Inflammatory macrophage (primary cell): ENCODE measurements around the gene PRRX1.

ENCODE experiments used
- DNase-seq, 2 donors: peaks; one replicate each; pipeline ENCODE4 v3.0.0-alpha.2; 2020 to 2022

PRRX1 gene

DNA sequence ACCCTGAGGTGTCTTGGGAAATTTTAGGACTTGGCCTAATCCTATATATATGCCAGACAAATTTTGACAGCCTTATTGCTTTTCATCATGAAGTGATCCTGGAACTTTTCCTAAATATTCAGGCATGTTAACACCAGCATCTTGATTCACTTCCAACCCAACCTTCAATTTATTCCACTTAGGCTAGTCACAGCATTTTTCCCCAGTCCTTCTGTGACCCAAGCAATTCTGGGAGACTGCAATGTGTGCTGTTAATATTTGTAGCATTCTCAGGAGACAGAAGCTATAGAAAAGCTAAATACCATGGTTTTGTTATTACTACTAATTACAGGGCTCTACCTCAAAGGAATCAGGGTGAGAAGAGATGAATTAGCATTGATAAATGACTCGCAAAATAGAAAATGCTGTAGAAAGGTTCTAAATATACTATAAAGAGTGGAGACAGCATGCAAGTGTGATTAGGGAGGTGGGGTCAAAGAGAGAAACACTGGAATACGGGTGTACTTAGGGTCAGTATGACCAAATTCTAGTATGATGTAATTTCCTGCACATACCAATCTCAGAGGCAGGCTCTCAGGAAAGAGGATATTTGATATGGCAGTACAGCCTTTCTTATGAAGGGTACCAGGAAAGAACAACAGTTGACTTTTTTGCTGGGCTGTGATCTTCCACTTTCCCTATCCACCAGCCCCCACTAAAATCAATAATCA, 29.1 kb downstream of the PRRX1 start:
- DNase-seq: no peak

GRCh38 chr1:170694172-170694926, 30.4 kb downstream of the PRRX1 start:
- DNase-seq: no peak

DNA sequence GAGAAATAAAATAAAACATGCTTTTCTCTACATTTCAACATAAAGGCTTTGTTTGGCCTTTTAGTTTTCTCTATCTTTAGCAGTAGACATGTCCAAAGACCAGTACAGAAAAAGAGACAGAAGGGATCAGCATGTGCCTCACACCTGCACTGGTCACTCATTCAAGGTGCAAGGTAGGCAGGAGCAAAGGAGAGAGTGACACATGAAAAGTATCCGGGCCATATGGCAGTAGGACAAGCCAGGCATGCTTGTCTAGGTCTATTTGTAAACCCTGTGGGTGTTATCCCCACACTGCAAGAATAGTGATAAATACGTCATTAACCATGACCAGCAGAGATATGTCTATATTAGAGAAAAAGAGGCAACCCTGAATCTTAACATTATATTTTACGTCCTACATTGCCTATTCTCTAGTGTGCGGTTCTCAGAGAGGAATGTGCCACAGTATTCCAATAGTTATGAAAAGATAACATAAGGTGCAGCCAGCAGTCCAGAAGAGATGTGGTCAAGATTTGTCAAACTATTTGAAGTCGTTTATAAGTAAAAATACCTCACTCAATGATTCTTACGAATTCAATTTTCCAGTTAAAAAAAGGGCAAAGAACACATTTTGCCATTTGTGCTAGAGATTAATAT, 32.1 kb downstream of the PRRX1 start:
- no peak for DNase-seq

DNA sequence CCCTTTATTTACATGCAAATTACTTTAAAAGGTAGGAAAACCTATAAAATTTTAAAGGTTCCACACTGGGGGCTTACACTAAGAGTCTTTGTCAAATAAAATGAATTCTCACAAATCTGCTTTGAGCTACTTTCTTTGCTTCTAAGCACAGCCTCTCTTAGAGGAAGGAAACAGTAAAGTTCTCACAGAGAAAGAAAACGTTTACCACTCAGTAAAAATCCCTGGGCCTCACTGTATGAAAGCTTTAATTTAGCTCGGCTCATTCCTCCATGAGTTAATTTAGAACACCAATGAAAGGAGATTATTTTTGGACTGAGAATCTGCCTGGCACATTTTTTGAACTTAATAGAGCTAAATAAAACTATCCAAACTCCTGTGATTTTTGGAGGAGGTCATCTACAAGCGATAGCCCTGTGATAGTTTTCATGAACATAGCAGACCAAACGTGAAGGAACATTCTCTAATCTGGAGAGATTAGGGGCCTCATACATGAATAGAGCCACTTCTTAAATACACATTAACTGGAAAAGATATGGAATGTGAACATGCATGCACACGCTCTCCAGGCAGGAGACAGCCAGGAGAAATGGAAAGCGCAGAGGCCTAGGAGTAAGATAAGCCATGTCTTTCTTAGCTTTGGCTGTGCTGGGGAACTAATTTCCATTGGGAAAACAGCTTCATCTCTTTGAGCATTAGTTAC, 32.8 kb downstream of the PRRX1 start:
- DNase-seq: no peak

- DNase-seq: no peak
Observed at GRCh38 chr1:170697316-170697715, 33.4 kb downstream of the PRRX1 start.

DNA sequence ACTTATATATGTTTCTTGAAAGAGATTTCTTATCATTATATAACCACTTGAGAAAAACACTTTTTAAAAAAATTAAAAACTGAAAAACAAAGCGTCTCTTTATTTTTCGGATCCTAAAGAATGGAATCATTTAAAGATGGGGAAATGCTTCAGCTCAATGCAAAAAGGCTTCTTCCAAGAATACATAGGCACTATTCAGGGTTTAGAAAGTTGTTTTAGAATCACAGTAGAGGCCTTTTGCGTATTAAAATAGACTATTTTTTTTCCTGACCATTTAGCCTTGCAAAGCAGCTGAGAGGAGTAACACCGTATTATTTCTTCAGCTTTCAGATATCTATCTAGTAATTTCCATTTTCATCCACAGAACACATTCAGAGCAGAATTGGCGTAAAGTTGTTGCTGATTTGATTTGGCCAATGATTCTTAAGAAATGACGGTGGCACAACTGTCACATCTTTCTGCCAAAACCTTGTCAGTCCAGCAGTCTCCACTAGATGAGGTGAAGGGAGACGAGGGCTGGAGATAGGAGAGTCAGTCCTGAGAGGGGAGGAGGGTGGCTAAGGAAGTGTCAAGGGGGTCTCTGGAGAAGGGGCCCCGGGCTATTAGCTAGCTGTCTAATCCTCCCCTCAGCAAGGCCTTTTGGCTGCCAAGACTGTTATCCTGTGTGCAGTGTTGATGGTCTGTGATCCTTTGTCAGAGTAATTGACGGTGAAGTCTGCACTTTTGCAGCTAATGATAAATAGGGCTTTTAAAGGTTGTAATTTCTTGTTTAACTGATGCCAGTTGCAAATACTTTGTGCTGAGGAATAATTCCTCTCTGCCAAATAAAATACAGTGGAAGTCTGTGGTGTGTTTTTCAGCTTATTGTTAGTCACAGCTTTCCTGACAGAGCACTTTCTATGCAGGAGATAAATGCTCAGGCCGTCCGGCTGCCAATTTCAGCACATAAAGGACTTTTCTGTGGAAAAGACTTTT, 34.7 kb downstream of the PRRX1 start:
- no peak for DNase-seq

DNA sequence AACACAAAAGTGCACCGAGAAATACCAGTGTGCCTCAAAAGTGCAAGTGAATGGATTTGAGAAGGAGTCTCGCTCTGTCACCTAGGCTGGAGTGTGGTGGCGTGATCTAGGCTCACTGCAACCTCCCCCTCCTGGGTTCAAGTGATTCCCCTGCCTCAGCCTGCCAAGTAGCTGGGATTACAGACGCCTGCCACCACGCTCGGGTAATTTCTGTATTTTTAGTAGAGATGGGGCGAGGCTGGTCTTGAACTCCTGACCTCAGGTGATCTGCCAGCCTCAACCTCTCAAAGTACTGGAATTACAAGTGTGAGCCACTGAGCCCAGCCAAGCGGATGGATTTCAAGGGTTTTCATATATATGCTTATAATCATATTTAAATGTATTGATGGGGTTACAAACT, 35.8 kb downstream of the PRRX1 start:
- no peak for DNase-seq

- DNase-seq: no peak
Observed at GRCh38 chr1:170700842-170701615, 37.1 kb downstream of the PRRX1 start.

DNA sequence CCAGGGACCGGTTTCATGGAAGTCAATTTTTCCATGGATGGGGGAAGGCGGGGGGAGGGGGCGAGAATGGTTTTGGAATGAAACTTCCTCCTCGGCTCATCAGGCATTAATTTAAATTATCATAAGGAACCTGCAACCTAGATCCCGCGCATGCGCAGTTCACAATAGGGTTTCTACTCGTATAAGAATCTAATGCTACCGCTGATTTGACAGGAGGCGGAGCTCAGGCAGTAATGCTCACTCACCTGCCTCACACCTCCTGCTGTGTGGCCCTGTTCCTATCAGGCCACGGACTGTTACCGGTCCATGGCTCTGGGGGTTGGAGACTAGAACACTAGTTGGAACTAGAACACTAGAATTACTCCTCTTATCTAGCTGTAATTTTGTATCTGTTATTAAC, 38.0 kb downstream of the PRRX1 start:
- no peak for DNase-seq

DNA sequence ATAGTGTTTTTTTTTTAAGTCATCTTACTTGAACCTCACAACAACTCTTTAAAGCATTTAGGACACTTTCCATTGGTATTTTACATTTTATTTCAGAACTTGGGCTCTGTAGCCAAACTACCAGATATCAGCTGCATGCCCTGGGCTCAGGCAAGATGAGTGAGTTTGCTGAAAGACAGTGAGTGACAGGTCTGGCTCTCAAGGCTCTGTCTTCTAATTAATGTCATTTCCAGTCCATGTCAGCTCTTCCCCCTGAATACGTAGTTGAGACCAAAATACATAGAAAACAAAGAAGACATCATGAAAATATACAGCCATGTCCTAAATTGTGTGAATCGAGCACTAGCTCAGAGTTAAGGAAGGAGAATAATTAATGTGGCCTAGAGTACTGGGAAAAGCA, 39.7 kb downstream of the PRRX1 start:
- no peak for DNase-seq

GRCh38 chr1:170704256-170704655, 40.3 kb downstream of the PRRX1 start:
- DNase-seq: no peak

- no peak for DNase-seq
Observed at GRCh38 chr1:170705981-170706380, 42.0 kb downstream of the PRRX1 start.

GRCh38 chr1:170707117-170707516, 43.2 kb downstream of the PRRX1 start:
- no peak for DNase-seq

- no peak for DNase-seq
Observed at GRCh38 chr1:170707959-170708655, 44.2 kb downstream of the PRRX1 start.

- DNase-seq: no peak
Observed at GRCh38 chr1:170711682-170712081, 47.8 kb downstream of the PRRX1 start.

DNA sequence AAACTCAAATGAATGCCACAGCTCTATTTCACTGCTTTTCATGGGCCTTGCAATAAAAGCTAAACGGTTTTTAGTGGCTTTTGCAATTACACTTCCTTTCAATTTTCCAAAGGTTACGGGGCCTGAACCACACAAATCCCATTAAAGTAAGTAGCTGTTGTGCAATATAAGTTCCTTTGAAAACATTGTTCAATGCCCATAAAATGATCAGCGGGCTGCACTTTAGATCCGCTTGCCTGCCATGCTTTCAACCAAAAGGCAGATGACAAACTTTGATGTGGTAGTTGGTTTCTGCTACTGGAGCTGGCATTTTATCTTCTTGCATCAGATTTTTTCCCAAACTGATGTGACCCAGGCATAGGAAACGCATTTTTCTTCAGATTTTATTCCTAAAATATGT, 50.2 kb downstream of the PRRX1 start:
- no peak for DNase-seq

GRCh38 chr1:170714938-170715337, 51.0 kb downstream of the PRRX1 start:
- DNase-seq: no peak

GRCh38 chr1:170716835-170717429, 53.0 kb downstream of the PRRX1 start:
- DNase-seq: no peak

- no peak for DNase-seq
Observed at GRCh38 chr1:170720661-170721060, 56.7 kb downstream of the PRRX1 start.

DNA sequence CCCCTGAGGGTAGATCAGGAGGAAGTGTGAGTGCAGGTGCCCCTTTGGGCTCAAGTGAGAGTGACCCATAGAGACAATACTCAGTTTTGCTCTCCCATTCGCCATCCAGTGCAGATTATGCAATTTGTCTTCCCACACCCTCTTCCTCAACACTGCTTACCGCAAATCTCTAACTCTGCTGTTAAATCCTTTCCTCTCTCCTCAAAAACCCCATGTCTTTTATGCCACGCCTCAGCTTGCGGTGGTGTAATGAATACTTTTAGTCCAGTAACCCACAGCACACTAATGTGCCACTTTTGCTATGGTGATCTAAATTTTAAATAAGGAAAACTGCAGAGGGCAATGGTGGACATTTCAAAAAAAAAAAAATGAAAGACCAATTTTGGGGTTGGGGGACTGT, 57.7 kb downstream of the PRRX1 start:
- no peak for DNase-seq
